ENCODE results near the gene FGR. TPM values are rescaled to one million over a fixed set of nuclear protein-coding genes. Genes with fewer than 3 reads are reported as not detected.

Gene FGR
- total RNA-seq, 1 donor from 2014 or later: 149 TPM

DNA sequence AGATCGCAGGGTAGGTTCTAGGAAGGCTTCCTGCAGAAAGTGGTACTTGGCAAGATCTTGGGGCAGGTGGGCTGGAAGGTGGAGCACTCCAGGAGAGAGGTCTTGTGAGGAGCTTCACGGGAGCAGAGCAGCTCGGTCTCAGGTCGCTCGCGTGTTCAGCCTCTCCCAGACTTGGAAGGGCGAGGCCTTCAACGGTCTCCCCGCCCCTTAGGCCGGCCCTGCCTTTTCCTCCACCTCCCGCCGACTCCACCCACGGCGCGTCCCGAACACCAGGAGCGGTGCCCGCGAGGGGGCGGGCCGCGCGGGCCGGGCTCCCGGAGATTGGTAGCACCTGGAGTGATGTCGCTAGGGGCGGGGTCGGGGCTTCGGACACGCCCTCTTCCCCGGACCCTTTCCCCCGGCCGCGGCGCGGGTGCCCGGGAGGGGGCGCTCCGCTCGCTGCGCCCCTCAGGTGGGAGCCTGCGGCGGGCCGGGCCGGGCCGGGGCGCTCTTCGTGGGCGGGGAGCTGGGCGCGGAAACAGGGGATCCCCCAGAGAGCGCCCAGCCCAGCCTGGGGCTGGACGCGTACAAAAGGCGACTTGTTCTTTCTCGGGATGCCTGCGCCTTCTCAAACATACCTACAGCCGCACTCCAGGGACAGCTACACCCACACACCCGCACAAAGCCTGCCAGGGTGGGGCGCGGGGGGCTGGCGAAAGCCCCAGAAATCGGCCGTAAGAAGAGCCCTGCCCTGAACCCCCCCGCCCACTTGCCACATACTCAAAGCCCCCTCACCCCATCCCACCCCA is 66.5 kb downstream of the FGR start:
- H3K4me1 ChIP-seq: peaks cover 85% of the 10 kb centered on the region
- peak; percentile 98 for DNase-seq
- H3K4me3 ChIP-seq: peak overlapping the region; percentile 39
- intact Hi-C loops (cut with DNase I): no loop called here
- TF ChIP-seq, protein P1, sequence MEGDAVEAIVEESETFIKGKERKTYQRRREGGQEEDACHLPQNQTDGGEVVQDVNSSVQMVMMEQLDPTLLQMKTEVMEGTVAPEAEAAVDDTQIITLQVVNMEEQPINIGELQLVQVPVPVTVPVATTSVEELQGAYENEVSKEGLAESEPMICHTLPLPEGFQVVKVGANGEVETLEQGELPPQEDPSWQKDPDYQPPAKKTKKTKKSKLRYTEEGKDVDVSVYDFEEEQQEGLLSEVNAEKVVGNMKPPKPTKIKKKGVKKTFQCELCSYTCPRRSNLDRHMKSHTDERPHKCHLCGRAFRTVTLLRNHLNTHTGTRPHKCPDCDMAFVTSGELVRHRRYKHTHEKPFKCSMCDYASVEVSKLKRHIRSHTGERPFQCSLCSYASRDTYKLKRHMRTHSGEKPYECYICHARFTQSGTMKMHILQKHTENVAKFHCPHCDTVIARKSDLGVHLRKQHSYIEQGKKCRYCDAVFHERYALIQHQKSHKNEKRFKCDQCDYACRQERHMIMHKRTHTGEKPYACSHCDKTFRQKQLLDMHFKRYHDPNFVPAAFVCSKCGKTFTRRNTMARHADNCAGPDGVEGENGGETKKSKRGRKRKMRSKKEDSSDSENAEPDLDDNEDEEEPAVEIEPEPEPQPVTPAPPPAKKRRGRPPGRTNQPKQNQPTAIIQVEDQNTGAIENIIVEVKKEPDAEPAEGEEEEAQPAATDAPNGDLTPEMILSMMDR (IDR thresholded peaks at IDR 0.05): peak; percentile 63
- ATAC-seq: peak; percentile 94
- no peaks in the 10 kb centered on the region for H3K9me3 ChIP-seq
- H3K27me3 ChIP-seq: no peaks in the 10 kb centered on the region
- H3K36me3 ChIP-seq: no peaks in the 10 kb centered on the region
- peak overlapping the region; percentile 65 for H3K27ac ChIP-seq

DNA sequence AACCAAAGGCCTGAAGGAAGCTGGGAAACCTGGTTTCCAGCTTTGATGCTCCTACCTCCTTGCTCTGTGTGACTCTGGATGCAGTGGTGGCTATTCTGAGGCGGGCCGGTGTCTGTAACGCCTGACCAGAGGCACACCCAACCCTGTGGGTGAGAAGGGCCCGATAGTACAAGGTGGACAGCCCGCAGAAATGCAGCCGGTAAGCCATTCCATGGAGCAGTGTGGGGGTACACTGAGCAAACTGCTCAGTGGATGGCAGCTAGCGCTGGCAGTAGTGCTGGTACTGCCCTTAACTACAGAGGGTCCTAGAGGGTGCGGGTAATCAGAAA is 67.0 kb downstream of the FGR start:
- Histone ChIP-seq H3K4me1 (peaks cover 83% of the 10 kb centered on the region), H3K27ac (peak overlapping the region; percentile 0), H3K27me3 (no peaks in the 10 kb centered on the region), H3K36me3 (no peaks in the 10 kb centered on the region), H3K4me3 (peak overlapping the region; percentile 39), H3K9me3 (no peaks in the 10 kb centered on the region)
- DNase-seq: no peak
- intact Hi-C loops (cut with DNase I): no loop called here
- TF ChIP-seq, protein P1 (IDR thresholded peaks at IDR 0.05): no peak
- no peak for ATAC-seq

DNA sequence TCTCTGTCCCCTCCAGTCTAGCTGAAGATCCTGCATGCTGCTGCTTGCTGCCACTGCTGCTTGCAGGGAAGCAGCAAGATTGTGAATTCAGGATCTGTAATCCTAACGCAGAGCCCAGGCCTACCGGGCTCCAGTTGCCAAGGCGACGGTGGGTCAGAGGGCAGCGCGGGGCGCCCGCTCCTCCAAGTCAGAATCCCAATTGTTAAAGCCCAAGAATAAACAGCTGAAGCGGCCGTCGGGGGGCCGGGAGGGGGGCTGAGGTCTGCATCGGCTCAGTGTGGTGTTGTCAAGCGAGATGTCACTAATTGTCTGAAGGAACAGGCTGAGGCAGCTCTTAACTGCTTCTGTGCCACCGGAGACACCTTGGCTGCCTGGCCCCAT is 67.8 kb downstream of the FGR start:
- ATAC-seq: no peak
- H3K4me3 ChIP-seq: no peak overlapping the region
- no peak for DNase-seq
- H3K27me3 ChIP-seq: no peaks in the 10 kb centered on the region
- intact Hi-C loops (cut with DNase I): no loop called here
- TF ChIP-seq, protein P1 (IDR thresholded peaks at IDR 0.05): no peak
- no peaks in the 10 kb centered on the region for H3K36me3 ChIP-seq
- H3K27ac ChIP-seq: peak overlapping the region; percentile 36
- H3K9me3 ChIP-seq: no peaks in the 10 kb centered on the region
- H3K4me1 ChIP-seq: peaks cover 79% of the 10 kb centered on the region

DNA sequence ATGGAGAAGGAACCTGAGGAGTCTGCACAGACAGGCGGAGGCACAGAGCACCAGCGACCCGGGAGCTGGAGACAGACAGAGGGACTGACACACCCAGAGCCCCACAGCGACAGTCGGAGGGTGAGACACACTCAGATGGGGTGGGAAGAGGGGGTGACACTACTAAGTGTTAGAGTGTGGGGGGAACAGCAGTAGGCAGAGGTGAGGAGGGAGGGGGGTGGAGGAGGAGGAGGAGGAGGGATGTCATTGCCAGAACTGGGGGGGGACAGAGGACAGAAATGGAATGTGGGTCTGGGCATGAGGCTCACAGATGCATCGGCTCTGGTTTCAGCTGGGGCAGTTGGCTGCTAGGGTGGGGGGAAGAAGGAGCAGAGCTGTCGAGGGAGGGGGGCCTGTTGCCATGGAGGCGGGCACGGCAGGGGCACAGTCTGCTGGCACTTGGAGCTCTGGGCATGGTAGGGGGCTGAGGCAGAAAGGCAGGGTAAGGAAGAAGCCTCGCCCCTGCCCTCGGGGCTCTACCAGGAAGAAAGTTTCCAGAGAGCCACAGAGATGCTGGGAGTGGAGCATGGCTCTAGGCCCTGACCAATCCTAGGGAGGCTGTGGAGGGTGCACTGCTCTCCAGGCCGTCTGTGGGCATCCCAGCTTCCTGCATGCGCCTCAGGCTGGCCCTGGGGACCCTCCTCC is 68.4 kb downstream of the FGR start:
- Histone ChIP-seq H3K36me3 (no peaks in the 10 kb centered on the region), H3K4me3 (no peak overlapping the region), H3K9me3 (no peaks in the 10 kb centered on the region), H3K27ac (peak overlapping the region; percentile 36), H3K27me3 (no peaks in the 10 kb centered on the region), H3K4me1 (peaks cover 81% of the 10 kb centered on the region)
- intact Hi-C loops (cut with DNase I): no loop called here
- TF ChIP-seq, protein P1 (IDR thresholded peaks at IDR 0.05): no peak
- ATAC-seq (no peak), DNase-seq (no peak)

DNA sequence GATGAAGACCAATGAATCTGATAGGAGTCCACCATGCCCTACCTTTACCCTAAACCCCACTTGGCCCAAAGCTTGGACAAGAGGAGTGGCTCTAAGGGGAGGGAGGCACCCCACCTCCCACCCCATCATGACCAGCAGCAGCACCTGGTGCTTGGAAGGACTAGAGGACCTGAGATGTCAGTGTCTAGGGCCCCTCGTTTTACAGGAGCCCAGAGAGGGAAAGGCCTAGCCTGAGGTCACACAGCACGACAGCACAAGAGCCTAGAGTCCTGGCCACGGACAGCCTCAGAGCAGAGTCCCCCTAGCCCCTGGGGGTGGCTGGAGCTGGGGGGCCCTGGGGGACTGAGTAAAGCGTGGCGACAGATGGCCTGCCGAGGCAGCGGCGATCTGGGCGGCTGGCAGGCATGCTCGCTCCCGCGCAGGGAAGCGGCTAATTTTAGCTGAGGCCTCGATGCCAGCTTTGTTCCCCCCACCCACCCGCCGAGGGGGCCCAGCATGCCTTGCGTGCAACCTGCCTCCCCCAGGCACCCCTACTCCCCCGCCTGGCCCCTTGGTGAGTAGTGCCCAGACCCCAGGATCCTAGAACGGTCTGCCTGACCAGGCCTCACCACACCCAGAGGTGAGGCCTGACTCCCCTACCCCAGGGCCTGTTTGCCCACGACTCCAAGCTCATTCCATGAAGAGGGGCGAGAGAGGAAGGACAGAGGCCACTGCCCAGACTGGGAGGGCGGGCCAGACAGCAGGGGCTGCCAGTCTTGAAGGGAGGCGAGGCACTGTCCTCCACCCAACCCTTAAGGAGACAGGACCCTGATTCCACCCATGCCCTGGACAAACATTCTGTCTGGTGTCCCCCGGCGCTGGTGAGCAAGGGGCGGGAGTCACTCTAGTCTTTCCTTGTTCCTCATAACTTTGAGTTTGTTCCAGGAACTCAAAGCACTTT is 70.0 kb downstream of the FGR start:
- H3K4me1 ChIP-seq: peaks cover 76% of the 10 kb centered on the region

More for the DNA sequence above, 70.0 kb downstream of the FGR start:
- Histone ChIP-seq H3K27ac (peak overlapping the region; percentile 56), H3K9me3 (no peaks in the 10 kb centered on the region), H3K36me3 (no peaks in the 10 kb centered on the region), H3K4me3 (no peak overlapping the region), H3K27me3 (no peaks in the 10 kb centered on the region)
- intact Hi-C loops (cut with DNase I): no loop called here
- DNase-seq: no peak
- ATAC-seq: no peak
- TF ChIP-seq, protein P1 (IDR thresholded peaks at IDR 0.05): no peak

Measured in upper lobe of right lung (tissue), 1 donor.